Measurements from ENCODE around the gene WASF2. TPM values are rescaled to one million over a fixed set of nuclear protein-coding genes. Genes with fewer than 3 reads are reported as not detected.

The WASF2 gene
- total RNA-seq, 1 donor from 2014 or later, result 35.0 TPM

DNA sequence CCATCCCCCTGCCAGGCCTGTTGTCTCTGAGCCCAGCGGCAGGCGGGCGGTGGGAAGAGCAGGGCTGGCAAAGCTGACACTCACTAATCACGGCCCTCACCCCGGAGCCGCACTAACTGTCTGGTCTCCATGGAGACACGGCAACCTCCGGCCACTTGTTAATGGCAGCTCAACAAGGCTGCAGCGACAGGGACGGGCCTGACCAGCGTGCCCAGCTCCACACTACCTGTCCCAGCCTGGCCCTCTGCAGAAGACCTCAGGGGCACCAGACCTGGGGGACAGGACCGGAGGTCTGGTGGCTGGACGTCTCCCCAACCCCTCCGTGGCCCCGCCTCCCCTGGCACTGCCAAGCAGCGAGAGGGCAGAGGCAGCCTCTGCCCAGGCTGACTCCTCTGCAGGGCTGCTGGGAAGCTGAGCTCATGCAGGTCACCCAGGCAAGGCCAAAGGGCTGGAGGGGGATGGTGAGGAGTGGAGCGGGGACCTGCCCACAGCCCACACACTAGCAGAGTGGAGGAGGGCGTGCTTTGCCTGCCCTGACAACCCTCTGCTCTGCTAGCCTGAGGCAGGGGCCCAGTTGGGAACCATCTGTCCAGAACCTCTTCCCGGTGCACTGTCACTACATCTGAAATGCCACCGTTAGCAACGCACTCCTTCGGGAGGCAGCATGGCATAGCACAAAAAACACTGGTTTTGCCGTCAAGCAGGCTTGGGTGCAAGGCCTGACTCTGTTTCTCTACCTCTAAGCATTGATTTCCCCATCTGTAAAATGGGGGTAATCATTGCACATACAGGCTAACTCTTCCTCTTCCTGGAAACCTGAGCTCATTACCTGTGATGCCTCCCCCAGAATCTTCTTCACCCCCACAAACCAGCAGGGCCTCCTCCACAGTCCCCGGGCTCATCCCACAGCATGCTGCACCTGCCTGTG lies 29.6 kb upstream of the WASF2 start:
- peaks cover 53% of the 10 kb centered on the region for H3K4me1 ChIP-seq
- H3K36me3 ChIP-seq, result no peaks in the 10 kb centered on the region
- H3F3A ChIP-seq (ENCODE audit: low read depth), result peaks cover 24% of the 10 kb centered on the region
- Mint-ChIP-seq H3K9me3 (no peaks in the 10 kb centered on the region), H3K27ac (peak overlapping the region; percentile 47), H3K27me3 (ENCODE audit: insufficient read depth, low read depth) (peaks cover 11% of the 10 kb centered on the region), H3K4me3 (peak overlapping the region; percentile 42), H3K36me3 (no peaks in the 10 kb centered on the region), H3K4me1 (peaks cover 75% of the 10 kb centered on the region)
- TF ChIP-seq EZH2 (IDR thresholded peaks at IDR 0.05) (no peak), EZH2phosphoT487 (IDR thresholded peaks at IDR 0.05) (no peak)
- TF ChIP-seq, protein P1, sequence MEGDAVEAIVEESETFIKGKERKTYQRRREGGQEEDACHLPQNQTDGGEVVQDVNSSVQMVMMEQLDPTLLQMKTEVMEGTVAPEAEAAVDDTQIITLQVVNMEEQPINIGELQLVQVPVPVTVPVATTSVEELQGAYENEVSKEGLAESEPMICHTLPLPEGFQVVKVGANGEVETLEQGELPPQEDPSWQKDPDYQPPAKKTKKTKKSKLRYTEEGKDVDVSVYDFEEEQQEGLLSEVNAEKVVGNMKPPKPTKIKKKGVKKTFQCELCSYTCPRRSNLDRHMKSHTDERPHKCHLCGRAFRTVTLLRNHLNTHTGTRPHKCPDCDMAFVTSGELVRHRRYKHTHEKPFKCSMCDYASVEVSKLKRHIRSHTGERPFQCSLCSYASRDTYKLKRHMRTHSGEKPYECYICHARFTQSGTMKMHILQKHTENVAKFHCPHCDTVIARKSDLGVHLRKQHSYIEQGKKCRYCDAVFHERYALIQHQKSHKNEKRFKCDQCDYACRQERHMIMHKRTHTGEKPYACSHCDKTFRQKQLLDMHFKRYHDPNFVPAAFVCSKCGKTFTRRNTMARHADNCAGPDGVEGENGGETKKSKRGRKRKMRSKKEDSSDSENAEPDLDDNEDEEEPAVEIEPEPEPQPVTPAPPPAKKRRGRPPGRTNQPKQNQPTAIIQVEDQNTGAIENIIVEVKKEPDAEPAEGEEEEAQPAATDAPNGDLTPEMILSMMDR (IDR thresholded peaks at IDR 0.05), result no peak
- no peaks in the 10 kb centered on the region for H3K9me3 ChIP-seq (ENCODE audit: low read depth)
- peak overlapping the region; percentile 40 for H2AFZ ChIP-seq (replicated peaks)
- peak; percentile 81 for DNase-seq (ENCODE audit: low spot score)
- H4K20me1 ChIP-seq (ENCODE audit: low read depth), result no peaks in the 10 kb centered on the region
- no peaks in the 10 kb centered on the region for H3K27me3 ChIP-seq
- no peaks in the 10 kb centered on the region for H3K79me2 ChIP-seq (ENCODE audit: low read depth)
- H3K4me2 ChIP-seq, result peak overlapping the region; percentile 28
- no peak overlapping the region for H3K9ac ChIP-seq
- H3K27ac ChIP-seq, result no peak overlapping the region
- no peak overlapping the region for H3K4me3 ChIP-seq

DNA sequence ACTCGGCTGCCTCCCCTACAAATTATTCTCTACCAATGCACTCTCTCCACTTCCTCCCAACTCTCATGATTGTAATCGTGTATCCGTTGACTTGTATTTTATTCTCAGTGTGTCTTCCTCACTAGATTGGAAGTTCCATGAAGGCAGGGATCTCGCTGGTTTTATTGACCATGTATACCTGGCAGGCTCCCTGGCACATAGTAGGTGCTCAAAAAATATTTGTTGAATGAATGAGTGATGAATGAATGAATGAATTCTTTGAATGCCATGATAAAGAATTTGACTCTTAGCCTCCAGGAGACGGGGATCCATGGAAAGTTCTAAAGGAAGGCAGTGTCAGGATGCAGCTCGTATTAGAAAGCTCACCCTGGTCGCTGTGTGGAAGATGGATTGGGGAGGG lies 28.8 kb upstream of the WASF2 start:
- peak overlapping the region; percentile 40 for H2AFZ ChIP-seq (replicated peaks)
- no peaks in the 10 kb centered on the region for H4K20me1 ChIP-seq (ENCODE audit: low read depth)
- no peaks in the 10 kb centered on the region for H3K9me3 ChIP-seq (ENCODE audit: low read depth)
- Mint-ChIP-seq H3K4me1 (peaks cover 68% of the 10 kb centered on the region), H3K4me3 (peak overlapping the region; percentile 62), H3K9me3 (no peaks in the 10 kb centered on the region), H3K27me3 (ENCODE audit: insufficient read depth, low read depth) (peaks cover 11% of the 10 kb centered on the region), H3K36me3 (no peaks in the 10 kb centered on the region), H3K27ac (peak overlapping the region; percentile 93)
- H3K27ac ChIP-seq, result no peak overlapping the region
- H3K4me1 ChIP-seq, result peaks cover 51% of the 10 kb centered on the region
- peaks cover 24% of the 10 kb centered on the region for H3F3A ChIP-seq (ENCODE audit: low read depth)
- TF ChIP-seq, protein P1 (IDR thresholded peaks at IDR 0.05), result no peak
- TF ChIP-seq EZH2phosphoT487 (IDR thresholded peaks at IDR 0.05) (no peak), EZH2 (IDR thresholded peaks at IDR 0.05) (no peak)
- H3K27me3 ChIP-seq, result no peaks in the 10 kb centered on the region
- no peak overlapping the region for H3K4me3 ChIP-seq
- H3K79me2 ChIP-seq (ENCODE audit: low read depth), result no peaks in the 10 kb centered on the region
- H3K9ac ChIP-seq, result no peak overlapping the region
- peak overlapping the region; percentile 28 for H3K4me2 ChIP-seq
- no peak for DNase-seq (ENCODE audit: low spot score)
- no peaks in the 10 kb centered on the region for H3K36me3 ChIP-seq

DNA sequence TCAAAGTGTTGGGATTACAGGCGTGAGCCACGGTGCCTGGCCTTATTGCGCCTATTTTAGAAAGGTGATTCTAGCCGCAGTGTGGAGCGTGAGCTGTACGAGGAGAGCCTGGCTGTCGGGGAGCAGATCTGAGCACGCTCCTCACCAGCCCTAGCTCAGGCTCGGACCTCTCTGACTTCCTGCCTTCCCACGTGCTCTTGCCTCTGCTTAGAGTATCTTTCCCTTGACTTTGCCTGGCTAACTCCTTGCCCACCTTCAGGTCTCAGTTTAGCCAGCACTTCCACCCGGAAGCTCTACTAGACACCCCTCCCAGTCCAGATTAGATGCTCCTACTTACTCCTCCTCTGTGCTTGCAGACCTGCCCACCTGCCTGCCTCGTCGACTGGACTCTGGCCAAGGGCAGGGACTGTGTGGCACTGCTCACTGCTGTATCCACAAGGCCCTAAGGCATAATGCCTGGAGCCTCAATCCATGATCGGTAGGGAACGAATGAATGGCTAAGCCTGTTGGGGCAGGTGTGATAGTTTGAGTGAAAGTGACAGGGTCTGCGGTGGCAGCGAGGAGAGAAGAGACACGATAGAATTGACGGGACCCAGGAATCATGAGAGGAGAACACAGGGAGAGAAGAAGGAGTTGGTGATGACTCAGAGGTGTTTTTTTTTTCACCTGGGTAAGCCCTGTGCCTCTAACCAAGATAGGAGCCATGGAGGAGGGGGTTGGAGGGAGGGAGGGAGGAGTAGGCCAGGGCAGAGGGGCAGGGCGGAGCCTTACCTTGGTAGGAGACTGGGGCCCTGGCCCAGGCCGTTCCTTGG lies 28.1 kb upstream of the WASF2 start:
- Mint-ChIP-seq H3K27me3 (ENCODE audit: insufficient read depth, low read depth) (peaks cover 12% of the 10 kb centered on the region), H3K27ac (peak overlapping the region; percentile 91), H3K4me3 (peak overlapping the region; percentile 52), H3K36me3 (no peaks in the 10 kb centered on the region), H3K9me3 (no peaks in the 10 kb centered on the region), H3K4me1 (peaks cover 65% of the 10 kb centered on the region)
- no peaks in the 10 kb centered on the region for H4K20me1 ChIP-seq (ENCODE audit: low read depth)
- H3K4me1 ChIP-seq, result peaks cover 48% of the 10 kb centered on the region
- H3K79me2 ChIP-seq (ENCODE audit: low read depth), result no peaks in the 10 kb centered on the region
- H3F3A ChIP-seq (ENCODE audit: low read depth), result peaks cover 24% of the 10 kb centered on the region
- no peak overlapping the region for H3K4me2 ChIP-seq
- H3K27ac ChIP-seq, result peak overlapping the region; percentile 23
- no peak for DNase-seq (ENCODE audit: low spot score)
- no peaks in the 10 kb centered on the region for H3K9me3 ChIP-seq (ENCODE audit: low read depth)
- no peak overlapping the region for H3K9ac ChIP-seq
- no peak for TF ChIP-seq EZH2 (IDR thresholded peaks at IDR 0.05)
- no peaks in the 10 kb centered on the region for H3K36me3 ChIP-seq
- H3K27me3 ChIP-seq, result no peaks in the 10 kb centered on the region
- H3K4me3 ChIP-seq, result no peak overlapping the region
- H2AFZ ChIP-seq (replicated peaks), result peak overlapping the region; percentile 6

All from neural progenitor cell (in vitro differentiated cells).